Mesenchymal stem cell (in vitro differentiated cells and primary cell): Measurements from ENCODE around the gene ZFHX3.
A peak's percentile ranks its signal among the peaks of the same experiment; 100 is the strongest.

Source experiments
- DNase-seq: peaks from one replicate; pipeline ENCODE4 v3.0.0-alpha.2; 2013
- H2AFZ ChIP-seq: one replicate; pipeline ENCODE4 v1.6.1; 2013; ENCODE audit warnings: low read depth, mild to moderate bottlenecking, control low read depth, inconsistent platforms, low read length, moderate library complexity
- H2AK5ac ChIP-seq: 2 replicates; pipeline ENCODE4 v1.6.1; 2013; ENCODE audit warnings: low read length, moderate library complexity, mild to moderate bottlenecking, inconsistent platforms; ENCODE audit not compliant: severe bottlenecking
- H2BK120ac ChIP-seq: one replicate; pipeline ENCODE4 v1.6.1; 2013; ENCODE audit warnings: low read depth, mild to moderate bottlenecking, inconsistent platforms, low read length, moderate library complexity
- H2BK12ac ChIP-seq, 2 experiments: one replicate each; pipeline ENCODE4 v1.6.1; 2013; ENCODE audit warnings: inconsistent platforms in 2 of 2, low read length in 2 of 2, mild to moderate bottlenecking in 2 of 2, moderate library complexity in 2 of 2, control low read depth in 1 of 2
- H2BK15ac ChIP-seq: one replicate; pipeline ENCODE4 v1.6.1; 2013; ENCODE audit warnings: mild to moderate bottlenecking, low read depth, inconsistent platforms; ENCODE audit not compliant: poor library complexity, severe bottlenecking
- H2BK5ac ChIP-seq: 2 replicates; pipeline ENCODE4 v1.6.1; 2013; ENCODE audit warnings: low read depth, mild to moderate bottlenecking, low read length, control low read depth, inconsistent platforms; ENCODE audit not compliant: poor library complexity, severe bottlenecking
- H3K14ac ChIP-seq, 2 experiments: one replicate each; pipeline ENCODE4 v1.6.1; 2013; ENCODE audit warnings: inconsistent platforms in 2 of 2, low read length in 2 of 2, control low read depth in 1 of 2, mild to moderate bottlenecking in 1 of 2, moderate library complexity in 1 of 2
- H3K18ac ChIP-seq, 2 experiments: one replicate each; pipeline ENCODE4 v1.6.1; 2013; ENCODE audit warnings: inconsistent platforms in 2 of 2, low read length in 2 of 2, control low read depth in 1 of 2, low read depth in 1 of 2, mild to moderate bottlenecking in 1 of 2
- H3K23ac ChIP-seq, 2 experiments: one replicate each; pipeline ENCODE4 v1.6.1; 2013; ENCODE audit warnings: inconsistent platforms in 2 of 2, low read length in 2 of 2, mild to moderate bottlenecking in 2 of 2, moderate library complexity in 2 of 2, control low read depth in 1 of 2
- H3K27ac ChIP-seq: 2 replicates; pipeline ENCODE4 v1.5.1; 2013; ENCODE audit warnings: mild to moderate bottlenecking, moderate library complexity, low read length, control low read depth, inconsistent platforms; ENCODE audit not compliant: poor library complexity, severe bottlenecking
- H3K27me3 ChIP-seq, 2 experiments: 2 replicates each; pipeline versions ENCODE4 v1.6.1 to v1.7.0; 2013; ENCODE audit warnings: low read length in 2 of 2, mild to moderate bottlenecking in 2 of 2, moderate library complexity in 2 of 2, control low read depth in 1 of 2, inconsistent platforms in 1 of 2; ENCODE audit not compliant: control insufficient read depth in 1 of 2, insufficient read depth in 1 of 2
- H3K36me3 ChIP-seq, 2 experiments: 2 replicates each; pipeline versions ENCODE4 v1.6.1 to v1.7.0; 2013; ENCODE audit warnings: low read length in 2 of 2, control low read depth in 1 of 2, inconsistent platforms in 1 of 2, low read depth in 1 of 2, mild to moderate bottlenecking in 1 of 2; ENCODE audit not compliant: insufficient read depth in 2 of 2, control insufficient read depth in 1 of 2
- H3K4ac ChIP-seq, 2 experiments: one replicate each; pipeline ENCODE4 v1.6.1; 2013; ENCODE audit warnings: inconsistent platforms in 2 of 2, low read length in 2 of 2, mild to moderate bottlenecking in 2 of 2, moderate library complexity in 2 of 2, control low read depth in 1 of 2, low read depth in 1 of 2
- H3K4me1 ChIP-seq: 2 replicates; pipeline ENCODE4 v1.6.1; 2013; ENCODE audit warnings: low read depth, low read length, control low read depth; ENCODE audit not compliant: control insufficient read depth, insufficient read depth
- H3K4me2 ChIP-seq: 2 replicates; pipeline ENCODE4 v1.6.1; 2013; ENCODE audit warnings: low read length, mild to moderate bottlenecking, inconsistent platforms; ENCODE audit not compliant: poor library complexity, severe bottlenecking
- H3K4me3 ChIP-seq, 2 experiments: 2 replicates each; pipeline versions ENCODE4 v1.5.1 to v1.7.0; 2013; ENCODE audit warnings: low read length in 2 of 2, mild to moderate bottlenecking in 2 of 2, control low read depth in 1 of 2, low read depth in 1 of 2; ENCODE audit not compliant: insufficient read depth in 1 of 2
- H3K79me1 ChIP-seq: replicated peaks from 2 replicates; pipeline ENCODE4 v1.6.1; 2013; ENCODE audit warnings: mild to moderate bottlenecking, control low read depth, low read length, inconsistent platforms; ENCODE audit not compliant: poor library complexity, severe bottlenecking
- H3K9ac ChIP-seq: 2 replicates; pipeline ENCODE4 v1.7.0; 2013; ENCODE audit warnings: mild to moderate bottlenecking, low read length, moderate library complexity
- H3K9me3 ChIP-seq: 2 replicates; pipeline ENCODE4 v1.7.0; 2013; ENCODE audit warnings: mild to moderate bottlenecking, low read length; ENCODE audit not compliant: control insufficient read depth
- H4K8ac ChIP-seq: one replicate; pipeline ENCODE4 v1.6.1; 2013; ENCODE audit warnings: inconsistent platforms, mild to moderate bottlenecking, low read length, moderate library complexity
- H4K91ac ChIP-seq: one replicate; pipeline ENCODE4 v1.6.1; 2013; ENCODE audit warnings: mild to moderate bottlenecking, low read length, inconsistent platforms
- WGBS: methylation state at CpG from one replicate; pipeline ENCODE4 v1.1.7; 2013; ENCODE audit warnings: mixed read lengths; 5-methylcytosine and 5-hydroxymethylcytosine counted together

The ZFHX3 gene

GRCh38 chr16:72840631-72841381 lies 207.1 kb downstream of the ZFHX3 start:
- Histone ChIP-seq H3K79me1 (peaks cover 39% of the 10 kb centered on the region), H2BK5ac (no peak overlapping the region), H2AFZ (no peak overlapping the region), H2BK120ac (no peak overlapping the region), H3K27ac (no peak overlapping the region), H3K36me3 (no peaks in the 10 kb centered on the region), H4K8ac (no peak overlapping the region), H3K4me2 (no peak overlapping the region), H3K14ac (no peak overlapping the region), H2BK12ac (no peak overlapping the region), H3K23ac (no peak overlapping the region), H2BK15ac (no peak overlapping the region), H3K4ac (no peak overlapping the region), H3K9ac (no peak overlapping the region), H3K4me1 (peaks cover 3% of the 10 kb centered on the region), H3K18ac (no peak overlapping the region), H3K9me3 (no peaks in the 10 kb centered on the region), H4K91ac (no peak overlapping the region), H3K4me3 (no peak overlapping the region), H2AK5ac (no peak overlapping the region), H3K27me3 (no peaks in the 10 kb centered on the region)
- no peak for DNase-seq
- WGBS = 91% methylated on average over 9 of the region's 11 CpGs

GRCh38 chr16:72838951-72839350 lies 209.0 kb downstream of the ZFHX3 start:
- no peak overlapping the region for H3K27ac ChIP-seq
- H2BK120ac ChIP-seq = no peak overlapping the region
- H3K9ac ChIP-seq = no peak overlapping the region
- no peaks in the 10 kb centered on the region for H3K9me3 ChIP-seq
- no peak overlapping the region for H3K4me2 ChIP-seq
- no peaks in the 10 kb centered on the region for H3K27me3 ChIP-seq
- no peak overlapping the region for H3K4ac ChIP-seq
- H2BK5ac ChIP-seq = no peak overlapping the region
- no peaks in the 10 kb centered on the region for H3K36me3 ChIP-seq
- 94% methylated on average over 11 of the region's 13 CpGs for WGBS
- H2BK12ac ChIP-seq = no peak overlapping the region
- no peak overlapping the region for H2BK15ac ChIP-seq
- no peak overlapping the region for H3K14ac ChIP-seq
- H3K4me3 ChIP-seq = no peak overlapping the region
- H2AFZ ChIP-seq = no peak overlapping the region
- H3K79me1 ChIP-seq = peaks cover 37% of the 10 kb centered on the region
- no peak overlapping the region for H4K91ac ChIP-seq
- no peak overlapping the region for H4K8ac ChIP-seq
- H3K23ac ChIP-seq = no peak overlapping the region
- no peak overlapping the region for H3K18ac ChIP-seq
- peaks cover 3% of the 10 kb centered on the region for H3K4me1 ChIP-seq
- H2AK5ac ChIP-seq = no peak overlapping the region
- no peak for DNase-seq

DNA sequence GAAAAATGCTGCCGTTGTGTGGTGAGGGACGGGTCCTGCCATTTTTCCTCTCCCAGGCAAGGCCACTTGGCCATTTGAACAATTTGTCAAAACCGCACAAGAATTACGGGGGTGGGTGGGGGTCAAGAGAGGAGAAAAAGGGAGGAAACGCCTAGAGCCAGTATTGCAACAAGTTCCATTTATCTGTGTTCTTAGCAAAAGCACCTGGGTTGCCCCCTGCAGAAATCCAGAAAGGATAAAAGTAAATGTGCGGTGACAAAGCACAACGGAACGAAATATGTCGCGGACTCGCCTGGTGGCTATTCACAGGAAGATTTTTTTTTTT lies 209.4 kb downstream of the ZFHX3 start:
- no peak for DNase-seq
- Histone ChIP-seq H3K9ac (no peak overlapping the region), H3K23ac (no peak overlapping the region), H3K18ac (no peak overlapping the region), H4K8ac (no peak overlapping the region), H3K27ac (no peak overlapping the region), H2AFZ (no peak overlapping the region), H2BK12ac (no peak overlapping the region), H2BK5ac (no peak overlapping the region), H3K4ac (no peak overlapping the region), H4K91ac (no peak overlapping the region), H2BK15ac (no peak overlapping the region), H2BK120ac (no peak overlapping the region), H3K36me3 (no peaks in the 10 kb centered on the region), H3K9me3 (no peaks in the 10 kb centered on the region), H3K4me1 (peaks cover 3% of the 10 kb centered on the region), H2AK5ac (no peak overlapping the region), H3K79me1 (peaks cover 37% of the 10 kb centered on the region), H3K14ac (no peak overlapping the region), H3K4me3 (no peak overlapping the region), H3K4me2 (no peak overlapping the region), H3K27me3 (no peaks in the 10 kb centered on the region)
- WGBS = 97% methylated on average over 11 of the region's 11 CpGs

- H2BK5ac ChIP-seq = no peak overlapping the region
- no peak overlapping the region for H4K8ac ChIP-seq
- no peak overlapping the region for H3K18ac ChIP-seq
- no peak overlapping the region for H2BK120ac ChIP-seq
- H3K36me3 ChIP-seq = no peaks in the 10 kb centered on the region
- H3K27ac ChIP-seq = no peak overlapping the region
- 81% methylated on average over 7 of the region's 9 CpGs for WGBS
- H2AK5ac ChIP-seq = no peak overlapping the region
- no peak overlapping the region for H3K4me2 ChIP-seq
- no peaks in the 10 kb centered on the region for H3K27me3 ChIP-seq
- H2BK15ac ChIP-seq = no peak overlapping the region
- H3K14ac ChIP-seq = no peak overlapping the region
- no peak overlapping the region for H3K23ac ChIP-seq
- no peaks in the 10 kb centered on the region for H3K9me3 ChIP-seq
- peaks cover 36% of the 10 kb centered on the region for H3K79me1 ChIP-seq
- no peak overlapping the region for H2AFZ ChIP-seq
- no peak overlapping the region for H3K9ac ChIP-seq
- peak; percentile 50 for DNase-seq
- H3K4ac ChIP-seq = no peak overlapping the region
- no peak overlapping the region for H3K4me3 ChIP-seq
- no peak overlapping the region for H2BK12ac ChIP-seq
- peaks cover 3% of the 10 kb centered on the region for H3K4me1 ChIP-seq
- H4K91ac ChIP-seq = no peak overlapping the region
Measured at GRCh38 chr16:72837846-72838585, 209.9 kb downstream of the ZFHX3 start.
